Uterus (tissue), 2 donors: Measurements from ENCODE around the gene DDC.

Experiments
- CTCF ChIP-seq, 4 experiments: fragments of 200-600 bp in 2 of 4; fragments of 450-650 bp in 2 of 4; sonication (generic) in 2 of 4; IDR thresholded peaks; one replicate each; pipeline ENCODE4 v1.5.1; 2016 to 2019; ENCODE audit warnings: antibody characterized with exemption in 4 of 4, mild to moderate bottlenecking in 2 of 4, moderate library complexity in 1 of 4
- POLR2A ChIP-seq, 2 donors: fragments of 450-650 bp; IDR thresholded peaks; one replicate each; pipeline ENCODE4 v1.6.1; 2016; ENCODE audit warnings: antibody characterized with exemption in 2 of 2, mild to moderate bottlenecking in 1 of 2, moderate library complexity in 1 of 2

- TF ChIP-seq CTCF (IDR thresholded peaks at IDR 0.05) (no peak), POLR2A (IDR thresholded peaks at IDR 0.05) (no peak)
Measured at GRCh38 chr7:50418526-50419290, 146.5 kb downstream of the DDC start.
